Mucosa of descending colon (tissue), 3 donors: ENCODE measurements around the gene SKIL. TPM values are rescaled to one million over a fixed set of nuclear protein-coding genes. Genes with fewer than 3 reads are reported as not detected.

Source experiments
- ATAC-seq: fragments of 200-7000 bp; cut with Tn5 transposase; one replicate; pipeline ENCODE4 v1.9.1; 2020; ENCODE audit warnings: mild to moderate bottlenecking, moderate library complexity
- DNase-seq, 3 donors: peaks; one replicate each; pipeline ENCODE4 v3.0.0-alpha.2; 2020
- H3K36me3 ChIP-seq: fragments of 200-600 bp; one replicate; pipeline ENCODE4 v1.8.0; 2021; ENCODE audit warnings: low read depth, mild to moderate bottlenecking
- H3K4me1 ChIP-seq: fragments of 200-600 bp; one replicate; pipeline ENCODE4 v1.8.0; 2021; ENCODE audit warnings: low read depth, mild to moderate bottlenecking
- H3K4me3 ChIP-seq: fragments of 200-600 bp; one replicate; pipeline ENCODE4 v1.8.0; 2021; ENCODE audit warnings: mild to moderate bottlenecking
- H3K9me3 ChIP-seq: fragments of 200-600 bp; one replicate; pipeline ENCODE4 v1.8.0; 2021; ENCODE audit warnings: mild to moderate bottlenecking
- CTCF ChIP-seq: fragments of 200-600 bp; IDR thresholded peaks from one replicate; pipeline ENCODE4 v1.8.0; 2022; ENCODE audit warnings: antibody characterized with exemption, mild to moderate bottlenecking
- intact Hi-C, 2 donors: fragments of 100-400 bp; cut with DNase I in 1 of 2; cut with micrococcal nuclease in 1 of 2; formaldehyde crosslinking; loops; one replicate each; pipeline versions ENCODE4 v1.11.0 to v1.11.1; 2022; cut with DNase I, micrococcal nuclease
- total RNA-seq, 3 donors: library from RNA; stranded (reverse); fragmentation: NEBNext Ultra II Directional in 2 of 3; extraction: Animal tissue kit (Norgen Biotek cat#: 25700) in 2 of 3; gene quantifications; one replicate each; pipeline versions ENCODE4 v1.2.1 to v1.2.4, GENCODE V29; 2021 to 2023
- donor health status: DM: no; HTN: no; CAD: no; lungs with moderate emphysema.
- donor health status: DM: no; HTN: no; CAD: no.
- donor health status: DM: no; HTN: yes; CAD: no.

Gene SKIL
- total RNA-seq, 3 donors from 2014 or later = 41.9 to 51.3 (median 49.5) TPM

- H3K9me3 ChIP-seq = no peaks in the 10 kb centered on the region
- H3K36me3 ChIP-seq = no peaks in the 10 kb centered on the region
- intact Hi-C loops = no loop called here
- H3K4me1 ChIP-seq = no peaks in the 10 kb centered on the region
- H3K4me3 ChIP-seq = no peak overlapping the region
- no peak for DNase-seq
- no peak for TF ChIP-seq CTCF
- no peak for ATAC-seq
Observed at GRCh38 chr3:170428095-170428494, 70.6 kb downstream of the SKIL start.

- intact Hi-C loops = no loop called here
- TF ChIP-seq CTCF = no peak
- no peaks in the 10 kb centered on the region for H3K9me3 ChIP-seq
- ATAC-seq (no peak), DNase-seq (no peak)
- H3K4me1 ChIP-seq = no peaks in the 10 kb centered on the region
- H3K4me3 ChIP-seq = no peak overlapping the region
- no peaks in the 10 kb centered on the region for H3K36me3 ChIP-seq
Observed at GRCh38 chr3:170429050-170429449, 71.5 kb downstream of the SKIL start.

- H3K4me3 ChIP-seq = no peak overlapping the region
- H3K4me1 ChIP-seq = no peaks in the 10 kb centered on the region
- no peaks in the 10 kb centered on the region for H3K36me3 ChIP-seq
- DNase-seq = no peak
- no peak for TF ChIP-seq CTCF
- intact Hi-C loops = no loop called here
- no peak for ATAC-seq
- H3K9me3 ChIP-seq = no peaks in the 10 kb centered on the region
Observed at GRCh38 chr3:170431054-170431453, 73.5 kb downstream of the SKIL start.

GRCh38 chr3:170432416-170432815 is 74.9 kb downstream of the SKIL start:
- no peak for TF ChIP-seq CTCF
- Histone ChIP-seq H3K36me3 (no peaks in the 10 kb centered on the region), H3K4me3 (no peak overlapping the region), H3K9me3 (no peaks in the 10 kb centered on the region), H3K4me1 (no peaks in the 10 kb centered on the region)
- intact Hi-C loops = no loop called here
- ATAC-seq (no peak), DNase-seq (no peak)

DNA sequence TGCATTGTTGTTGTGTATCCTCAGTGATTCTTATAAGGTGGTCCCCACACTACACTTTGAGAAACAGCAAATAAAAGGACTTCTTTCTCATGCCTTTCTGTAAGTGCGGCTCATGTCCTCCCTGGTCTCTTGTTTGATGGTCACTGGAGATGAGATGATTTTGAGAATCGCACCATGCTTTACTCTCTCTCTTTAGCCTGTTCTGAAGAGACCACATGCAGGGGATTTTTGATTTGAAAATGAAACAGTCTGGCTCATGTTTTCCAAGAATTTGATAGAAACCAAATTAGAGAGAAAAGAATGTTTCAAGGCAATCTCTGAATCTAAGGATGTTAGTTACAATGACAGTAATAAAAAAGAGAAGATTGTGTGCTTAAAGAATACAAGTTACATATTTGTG is 79.2 kb downstream of the SKIL start:
- Histone ChIP-seq H3K9me3 (no peaks in the 10 kb centered on the region), H3K36me3 (no peaks in the 10 kb centered on the region), H3K4me1 (no peaks in the 10 kb centered on the region), H3K4me3 (no peak overlapping the region)
- ATAC-seq = no peak
- DNase-seq = no peak
- TF ChIP-seq CTCF = no peak
- intact Hi-C loops = no loop called here

GRCh38 chr3:170437176-170437575 is 79.7 kb downstream of the SKIL start:
- Histone ChIP-seq H3K9me3 (no peaks in the 10 kb centered on the region), H3K4me3 (no peak overlapping the region), H3K36me3 (no peaks in the 10 kb centered on the region), H3K4me1 (no peaks in the 10 kb centered on the region)
- intact Hi-C loops = no loop called here
- ATAC-seq (no peak), DNase-seq (no peak)
- TF ChIP-seq CTCF = no peak
